MV-4-11 (cell line): ENCODE data around the gene LGALS9C.
"Not testable (repeated sequence)": the region's sequence is repeated elsewhere in the genome, so short reads cannot be mapped to it uniquely, and the experiment has no call there.

Source experiments
- DNase-seq: peaks from one replicate; lab custom pipeline; 2025; lab: John Stamatoyannopoulos, UW

Gene LGALS9C

DNA sequence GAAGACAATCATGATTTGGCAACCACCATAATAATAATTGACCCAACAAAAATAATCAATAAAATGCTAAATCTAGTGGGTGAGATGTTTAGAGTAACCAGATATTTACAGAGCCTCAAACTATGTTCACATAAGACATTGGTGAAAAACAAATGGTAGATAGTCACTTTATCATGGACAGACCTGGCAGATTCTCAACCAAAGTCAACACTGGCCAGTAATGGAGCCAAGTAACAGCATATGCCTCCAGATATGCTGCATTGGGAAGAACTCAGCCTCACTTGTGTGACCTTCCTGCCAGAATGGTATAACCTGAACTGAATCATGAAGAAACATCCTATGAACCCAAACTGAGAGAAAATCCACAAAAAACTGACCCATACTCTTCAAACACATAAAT, 53.8 kb downstream of the LGALS9C start:
- DNase-seq: not testable (repeated sequence)

DNA sequence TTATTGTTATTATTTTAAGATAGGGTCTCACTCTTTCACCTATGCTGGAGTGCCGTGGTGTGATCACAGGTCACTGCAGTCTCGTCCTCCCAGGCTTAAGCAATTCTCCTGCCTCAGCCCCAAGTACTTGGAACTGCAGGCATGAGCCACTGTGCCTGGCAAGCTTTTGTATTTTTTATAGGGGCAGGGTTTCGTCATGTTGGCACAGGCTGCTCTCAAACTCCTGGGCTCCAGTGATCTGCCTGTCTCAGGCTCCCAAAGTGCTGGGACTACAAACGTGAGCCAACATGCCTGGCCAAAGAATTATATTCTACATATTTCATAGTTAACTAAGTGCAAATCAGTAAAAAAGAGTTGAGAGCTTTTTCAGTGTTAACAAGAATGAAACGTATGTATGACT, 65.6 kb downstream of the LGALS9C start:
- not testable (repeated sequence) for DNase-seq

DNA sequence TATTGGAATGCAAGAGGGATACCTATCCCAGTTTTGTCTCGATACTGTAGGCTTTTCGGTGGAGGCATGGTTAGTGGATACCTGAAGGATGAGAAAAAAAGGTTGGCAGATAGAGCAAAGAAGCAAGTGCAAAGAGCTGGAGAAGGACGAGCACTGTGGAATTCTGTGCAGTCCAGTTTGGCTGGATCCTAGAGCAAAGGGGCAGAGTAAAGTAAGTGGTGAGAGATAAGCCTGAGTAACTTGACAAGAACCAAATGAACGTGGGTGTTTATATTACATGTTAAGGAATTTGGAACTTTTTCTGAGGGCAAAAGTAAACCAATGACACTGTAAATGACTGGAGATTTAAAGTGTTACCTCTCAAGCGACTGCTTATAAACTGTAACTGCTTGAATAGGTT, 66.3 kb downstream of the LGALS9C start:
- not testable (repeated sequence) for DNase-seq
